GM21825 (cell line): Measurements from ENCODE around the gene WARS2.

Source experiments
- ATAC-seq: cut with Tn5 transposase; IDR thresholded peaks from one replicate; pipeline ENCODE4 v1.9.1; 2021; ENCODE audit warnings: mild to moderate bottlenecking, moderate library complexity; ENCODE audit not compliant: unreplicated experiment

WARS2 gene

DNA sequence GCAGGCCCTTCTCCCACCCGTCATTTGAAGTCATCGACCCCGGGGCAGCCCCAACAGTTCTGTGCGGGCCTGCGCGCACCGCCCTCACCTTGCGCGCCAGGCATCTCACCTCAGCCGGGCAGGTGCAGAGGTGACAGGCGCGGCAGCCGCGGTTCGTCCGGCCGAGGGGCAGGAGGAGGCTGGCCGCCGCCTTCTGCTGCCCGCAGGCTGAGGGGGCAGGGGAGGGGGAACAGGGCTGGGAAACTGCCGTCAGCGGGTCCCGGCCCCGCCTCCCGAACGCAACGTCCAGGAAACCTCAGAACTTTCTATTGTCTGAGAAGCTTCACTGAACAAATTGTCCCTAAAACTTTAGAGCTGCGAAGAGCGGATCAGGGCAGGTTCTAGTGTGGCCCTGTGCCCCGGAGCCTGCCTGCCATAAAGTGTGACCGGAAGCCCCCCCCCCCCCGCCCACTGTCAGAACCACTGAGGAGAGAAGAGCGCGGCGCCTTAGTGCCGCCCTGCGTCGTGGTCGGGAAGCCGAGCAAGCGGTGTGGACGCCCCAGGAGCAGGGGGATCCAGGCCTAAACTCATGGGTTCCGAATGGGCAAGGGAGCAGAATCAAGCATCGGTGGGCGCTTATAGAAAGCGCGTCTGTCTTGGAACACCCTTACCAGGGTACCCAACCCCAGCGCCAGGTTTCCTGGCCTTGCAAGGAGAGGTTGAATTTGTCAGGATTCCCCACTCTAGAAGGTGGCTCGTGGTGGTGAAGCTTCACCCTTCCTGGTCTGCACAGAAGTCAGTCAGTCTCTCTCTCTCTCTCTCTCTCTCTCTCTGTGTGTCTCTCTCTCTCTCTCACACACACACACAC, 139.0 kb downstream of the WARS2 start:
- ATAC-seq: no peak

DNA sequence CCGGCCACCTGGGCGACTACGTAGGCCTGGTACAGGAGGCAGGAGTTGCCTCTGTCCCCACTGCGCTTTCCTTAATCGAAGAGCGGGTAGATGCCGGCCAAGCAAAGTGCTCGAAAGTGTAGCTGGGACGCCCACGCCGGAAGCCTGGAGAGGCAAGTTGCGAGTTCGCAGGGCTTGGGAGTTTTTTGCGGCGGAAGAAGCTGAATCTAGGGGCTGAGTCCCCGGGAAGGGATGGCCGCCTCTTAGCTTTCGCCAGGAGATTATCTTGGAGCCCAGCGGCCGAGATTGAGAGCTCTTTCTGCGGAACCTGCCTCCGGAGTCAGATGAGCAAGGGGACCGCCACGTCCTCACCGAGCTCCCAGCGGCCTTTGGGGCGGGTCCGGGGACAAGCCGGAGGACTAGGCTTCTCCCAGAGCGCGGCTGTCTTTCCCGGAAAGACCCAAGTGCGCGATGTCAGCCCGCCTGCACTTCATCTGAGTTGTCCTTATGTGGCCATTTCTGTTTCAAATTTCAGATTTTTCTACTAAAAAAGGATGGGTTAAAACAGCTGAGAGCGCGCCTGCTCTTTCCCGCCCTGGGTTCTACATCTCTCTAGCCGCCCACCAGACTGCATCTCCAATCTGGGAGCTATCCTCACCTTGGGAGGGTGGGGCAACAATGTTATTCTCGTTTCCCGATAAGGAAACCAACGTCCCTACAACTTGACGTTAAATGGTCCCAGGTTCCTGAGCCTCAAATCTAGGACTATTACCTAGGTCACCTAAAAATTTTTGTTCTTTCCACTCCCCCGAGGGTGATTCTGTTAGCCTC, 139.9 kb downstream of the WARS2 start:
- ATAC-seq: no peak

DNA sequence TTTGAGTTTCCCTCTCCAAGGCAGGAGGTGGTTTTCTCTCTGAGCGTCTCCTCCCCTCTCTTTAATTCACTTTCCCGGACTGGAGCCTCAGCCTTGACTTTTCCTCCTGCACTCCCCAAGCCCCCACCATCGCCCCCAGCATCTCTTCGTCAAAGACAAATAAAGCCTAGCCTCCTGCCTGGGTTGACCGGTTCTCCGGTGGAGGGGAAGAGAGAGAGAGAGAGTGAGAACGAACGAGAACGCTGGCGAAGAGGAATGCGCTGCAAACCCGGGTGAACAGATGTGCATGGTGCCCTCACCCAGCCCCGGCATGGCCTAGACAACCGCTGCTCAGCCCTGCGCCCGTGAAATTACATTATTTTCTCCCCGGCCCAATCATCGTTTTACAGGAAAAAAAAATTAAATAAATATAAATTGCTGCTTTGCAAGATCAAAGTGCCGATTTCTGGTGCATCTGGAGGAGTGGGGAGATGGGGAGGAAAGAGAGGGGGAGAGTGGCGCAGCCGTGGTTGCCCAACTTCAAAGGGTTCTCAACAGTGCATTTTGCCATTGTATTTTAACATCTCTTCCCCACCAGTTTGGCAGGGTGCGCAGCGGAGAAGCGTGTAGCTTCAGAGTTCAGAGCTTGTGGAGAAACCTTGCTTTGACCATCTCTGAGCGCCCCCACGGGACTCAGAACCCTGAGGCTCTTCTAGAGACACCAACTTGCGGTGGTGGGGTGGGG, 140.9 kb downstream of the WARS2 start:
- no peak for ATAC-seq

DNA sequence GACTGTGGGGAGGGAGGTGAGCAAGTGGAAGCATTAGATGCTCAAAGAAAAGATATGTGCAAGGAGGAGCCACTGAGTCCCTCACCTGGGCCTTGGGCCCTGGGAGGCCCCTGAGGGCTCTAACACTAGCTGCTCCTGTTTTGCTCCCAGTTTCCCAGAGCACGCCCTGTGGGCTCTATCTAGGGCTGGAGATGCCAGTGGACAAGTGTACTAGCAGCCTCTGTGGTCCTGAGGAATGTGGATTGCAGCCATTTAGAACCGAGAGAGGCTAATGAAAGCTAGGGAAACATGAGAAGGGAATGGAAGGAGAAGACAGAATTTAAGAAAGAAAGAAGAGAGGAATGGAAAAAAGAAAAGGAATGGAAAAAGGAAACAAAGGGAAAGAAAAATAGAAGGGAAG, 142.3 kb downstream of the WARS2 start:
- no peak for ATAC-seq

DNA sequence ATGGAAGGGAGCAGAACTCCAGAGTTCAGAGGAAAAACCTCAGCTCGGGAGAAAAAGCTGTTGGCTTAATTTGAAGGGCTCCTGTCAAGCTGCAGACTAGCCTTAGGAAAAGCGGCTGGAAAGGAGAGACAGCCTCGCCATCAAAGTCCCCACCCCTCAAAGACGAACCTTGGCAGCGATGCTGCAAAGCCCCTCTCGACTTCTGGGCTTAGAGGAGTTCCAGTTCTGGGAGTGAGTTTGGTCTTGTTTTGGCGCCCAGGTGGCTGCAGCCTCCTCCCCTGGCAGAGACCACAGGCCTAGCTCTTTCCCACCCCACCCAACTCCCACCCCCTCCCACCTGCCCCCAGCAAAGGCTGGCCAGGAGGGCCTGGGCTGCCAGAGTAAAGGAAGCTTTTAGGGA, 143.2 kb downstream of the WARS2 start:
- ATAC-seq: no peak

DNA sequence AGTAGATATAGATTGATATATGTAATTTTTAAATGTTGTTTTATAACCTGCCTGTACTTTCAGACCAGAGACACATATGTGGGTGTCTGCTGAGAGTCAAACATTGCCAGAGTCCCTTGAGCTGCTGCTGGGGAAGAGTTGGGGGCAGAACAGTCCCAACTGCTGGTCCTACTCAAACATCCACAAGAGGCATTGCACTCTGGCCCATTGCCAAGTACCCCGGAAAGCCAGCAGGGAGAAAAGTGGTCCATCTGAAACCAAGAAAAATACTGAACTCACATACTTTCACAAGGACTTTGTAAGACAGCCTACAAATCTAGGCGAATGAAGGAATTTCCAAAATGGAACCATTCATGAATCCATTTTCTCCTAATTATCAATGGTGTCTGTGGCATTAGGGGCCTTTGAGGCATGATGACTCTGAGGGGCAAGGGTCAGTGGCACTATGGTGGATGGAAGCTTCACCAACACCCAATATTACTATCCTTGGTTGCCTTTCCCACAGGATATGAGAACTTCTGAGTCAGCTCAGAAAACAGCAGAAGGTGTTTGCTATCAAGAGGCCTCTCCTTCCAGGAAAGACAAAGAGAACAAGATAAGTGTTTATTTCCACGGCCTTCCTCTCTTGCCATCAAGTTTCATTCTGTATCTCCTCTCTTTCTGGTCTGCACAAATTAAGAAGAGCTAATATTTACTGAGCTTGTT, 145.0 kb downstream of the WARS2 start:
- ATAC-seq: no peak

DNA sequence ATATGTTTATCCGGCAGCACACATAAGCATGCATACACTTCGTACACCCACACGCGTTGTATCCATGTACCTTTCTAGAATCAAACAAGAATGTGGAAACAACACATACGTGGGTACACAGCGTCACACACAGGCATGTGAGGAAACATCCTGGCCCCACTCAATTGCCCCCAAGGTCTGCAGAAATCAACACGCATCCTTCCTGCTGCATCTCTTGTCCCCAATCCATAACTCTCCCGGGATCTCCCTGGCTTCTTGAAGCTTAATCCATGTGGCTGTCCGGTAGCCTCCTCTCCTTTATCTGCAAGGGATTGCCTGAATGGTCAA, 146.8 kb downstream of the WARS2 start:
- ATAC-seq: no peak

DNA sequence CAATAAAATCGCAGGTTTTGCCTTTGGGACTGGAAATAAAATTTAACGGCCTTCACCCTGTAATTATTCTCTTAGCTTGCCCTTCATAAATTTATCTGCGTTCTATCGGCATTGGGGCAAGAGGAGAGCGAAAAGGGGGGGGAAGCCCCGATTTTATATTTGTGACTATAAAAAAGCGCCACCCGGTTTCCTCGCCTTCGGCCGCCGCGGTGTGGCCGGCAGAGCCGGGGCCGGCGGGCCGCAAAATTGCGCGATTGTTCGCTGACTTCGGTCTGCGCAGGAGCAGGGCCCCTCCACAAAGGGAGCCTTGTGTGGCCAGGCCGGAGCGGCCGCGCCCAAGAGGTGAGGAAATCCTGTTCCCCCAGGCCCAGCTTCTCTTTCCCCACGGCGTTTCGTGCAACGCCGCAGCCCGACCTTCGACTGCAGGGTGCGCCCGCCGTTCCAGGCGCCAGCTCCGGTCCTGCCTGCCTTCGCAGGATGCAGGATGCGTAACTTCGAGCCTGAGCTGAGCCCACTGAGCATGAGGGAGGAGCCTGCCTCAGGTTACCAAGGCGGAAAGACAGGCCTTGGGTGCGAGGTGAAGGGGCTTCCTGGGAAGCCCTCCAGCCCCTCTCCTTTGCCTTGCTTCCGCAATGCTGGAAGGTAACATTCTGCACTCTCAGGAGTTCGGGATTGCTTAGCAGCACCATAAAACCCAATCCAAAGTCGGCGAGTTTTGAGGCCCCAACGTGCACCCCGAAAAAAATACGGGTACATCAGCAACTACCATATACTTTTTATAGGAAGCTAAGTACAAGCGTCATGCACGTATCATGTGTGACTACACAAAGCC, 147.4 kb downstream of the WARS2 start:
- ATAC-seq: no peak

DNA sequence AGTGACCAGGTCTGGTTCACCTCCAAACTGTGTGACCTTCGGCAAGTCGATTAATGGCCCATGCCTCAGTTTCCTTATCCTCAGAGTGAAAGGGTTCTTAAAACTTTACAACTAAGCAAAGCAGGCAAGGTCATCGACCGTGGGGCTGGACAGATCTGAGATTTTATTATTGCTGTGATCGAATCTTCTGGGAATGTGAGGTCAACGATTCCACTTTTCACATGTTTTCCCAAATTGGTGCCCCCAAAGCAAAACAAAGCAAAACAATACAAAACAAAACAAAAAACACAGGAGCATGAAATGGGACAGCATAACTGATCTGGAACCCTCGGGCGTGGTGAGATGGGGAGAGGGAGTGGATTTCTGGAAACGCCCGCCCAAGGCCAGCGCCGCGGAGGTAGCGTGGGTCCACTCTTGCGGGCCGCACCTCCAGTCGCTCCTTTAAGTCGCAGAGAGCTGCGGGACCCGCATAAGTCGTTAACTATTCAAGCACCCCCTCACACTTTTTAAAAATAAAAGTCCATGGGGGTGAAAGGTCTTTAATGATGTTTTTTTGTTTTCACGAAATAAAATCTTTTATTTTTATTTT, 148.1 kb downstream of the WARS2 start:
- no peak for ATAC-seq

DNA sequence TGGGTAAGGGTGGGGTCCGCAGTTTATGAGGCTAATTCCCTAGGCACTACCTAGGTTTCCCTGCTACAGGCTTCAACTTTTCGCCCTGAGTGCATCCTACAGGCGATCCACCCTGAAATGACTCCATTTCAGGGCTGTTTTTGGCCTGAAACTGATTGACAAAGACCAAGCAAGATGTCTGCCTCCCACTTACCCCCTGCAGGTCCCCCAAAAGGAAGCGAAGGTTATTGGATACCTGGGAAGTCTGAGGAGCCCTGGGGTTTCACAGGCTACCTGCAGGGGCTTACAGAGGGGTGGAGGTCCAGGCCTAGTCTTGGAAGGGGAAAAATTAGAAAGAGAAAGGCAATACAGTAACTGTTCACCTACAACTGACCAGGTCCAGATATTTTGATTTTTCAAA, 149.0 kb downstream of the WARS2 start:
- no peak for ATAC-seq

DNA sequence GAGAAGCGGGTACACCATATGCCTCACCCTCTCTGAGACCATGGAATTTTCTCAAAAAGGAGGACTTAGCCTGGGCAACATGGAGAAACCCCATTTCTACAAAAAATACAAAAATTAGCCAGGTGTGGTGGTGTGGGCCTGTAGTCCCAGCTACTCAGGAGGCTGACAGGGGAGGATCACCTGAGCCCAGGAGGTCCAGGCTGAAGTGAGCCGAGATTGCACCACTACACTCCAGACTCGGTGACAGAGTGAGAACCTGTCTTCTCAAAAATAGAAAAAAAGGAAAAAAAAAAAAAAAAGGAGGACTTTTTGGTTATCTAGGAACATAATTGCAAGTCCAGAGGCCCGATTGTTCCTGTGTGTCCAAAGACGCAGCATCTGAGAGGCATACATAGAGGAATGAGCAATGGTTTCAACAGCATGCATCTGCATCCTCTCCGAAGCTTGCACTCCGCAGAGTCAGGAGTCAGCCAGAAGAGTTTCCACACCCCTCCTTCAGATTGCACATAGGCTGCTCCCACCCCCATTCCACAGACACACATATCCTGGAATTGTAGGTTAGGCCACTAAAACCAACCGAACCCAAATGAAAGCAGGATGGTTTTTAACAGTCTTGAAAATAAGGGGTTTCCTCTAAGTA, 149.8 kb downstream of the WARS2 start:
- no peak for ATAC-seq

DNA sequence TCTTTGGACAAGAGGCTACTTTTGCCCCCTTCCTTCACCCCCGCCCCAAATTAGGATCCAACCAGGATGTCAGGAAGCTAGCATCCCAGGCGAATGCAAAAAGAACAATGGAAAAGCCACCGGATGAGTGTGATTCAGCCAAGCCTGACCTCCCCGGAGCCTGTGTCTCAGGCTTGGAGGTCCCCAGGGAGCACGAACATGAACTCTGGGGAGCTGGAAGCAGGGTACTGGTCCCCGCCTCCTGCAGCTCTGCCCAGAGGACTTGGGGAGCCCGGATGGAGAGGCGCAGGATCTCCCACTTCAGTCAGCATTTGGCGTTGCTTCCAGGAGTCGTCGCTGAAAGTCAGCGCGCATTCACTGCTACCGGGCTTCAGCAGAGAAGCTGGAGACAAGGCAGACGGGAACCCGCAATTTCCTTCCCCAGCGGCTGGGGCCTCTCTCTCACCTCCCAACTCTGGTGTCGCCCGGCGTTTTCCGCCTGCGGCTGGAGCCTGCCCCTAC, 150.5 kb downstream of the WARS2 start:
- no peak for ATAC-seq

DNA sequence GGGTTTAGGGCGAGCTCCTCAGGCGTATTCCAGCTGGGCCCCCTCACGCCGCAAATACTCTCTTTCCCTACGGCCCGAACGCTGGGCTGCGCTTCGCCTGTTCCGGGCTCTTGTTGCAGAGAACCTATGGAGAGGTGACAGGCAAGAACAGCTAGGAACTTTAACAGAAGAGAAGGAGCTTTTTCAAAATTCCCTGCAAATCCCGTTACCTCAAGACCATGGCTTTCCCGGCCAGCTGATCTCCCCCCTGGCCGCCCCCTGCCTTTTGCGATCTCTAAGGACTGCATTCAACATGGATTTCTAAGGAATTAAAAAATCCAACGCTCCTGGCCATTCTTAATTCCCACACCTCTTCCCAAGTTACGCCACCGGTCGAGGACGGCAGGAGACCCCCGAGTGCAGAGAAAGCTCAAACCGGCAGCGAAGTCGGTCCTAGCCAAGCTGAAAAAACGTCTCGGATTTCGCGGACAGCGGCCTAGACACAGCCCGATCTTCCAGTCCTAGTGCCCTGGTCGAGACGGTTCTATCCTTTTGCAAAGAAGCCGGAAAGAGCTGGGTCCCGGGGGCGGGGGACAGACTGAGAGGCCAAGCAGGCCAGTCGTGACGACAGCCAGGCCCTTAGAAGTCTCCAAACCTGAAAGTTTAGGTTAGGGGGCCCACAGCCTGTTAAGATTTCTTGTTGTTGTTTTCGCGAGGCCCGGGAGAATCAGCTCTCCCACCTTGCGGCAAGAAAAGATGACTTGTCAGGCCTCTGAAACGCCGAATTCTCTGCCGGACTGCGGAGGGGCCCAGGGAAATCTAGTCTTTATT, 151.2 kb downstream of the WARS2 start:
- no peak for ATAC-seq

DNA sequence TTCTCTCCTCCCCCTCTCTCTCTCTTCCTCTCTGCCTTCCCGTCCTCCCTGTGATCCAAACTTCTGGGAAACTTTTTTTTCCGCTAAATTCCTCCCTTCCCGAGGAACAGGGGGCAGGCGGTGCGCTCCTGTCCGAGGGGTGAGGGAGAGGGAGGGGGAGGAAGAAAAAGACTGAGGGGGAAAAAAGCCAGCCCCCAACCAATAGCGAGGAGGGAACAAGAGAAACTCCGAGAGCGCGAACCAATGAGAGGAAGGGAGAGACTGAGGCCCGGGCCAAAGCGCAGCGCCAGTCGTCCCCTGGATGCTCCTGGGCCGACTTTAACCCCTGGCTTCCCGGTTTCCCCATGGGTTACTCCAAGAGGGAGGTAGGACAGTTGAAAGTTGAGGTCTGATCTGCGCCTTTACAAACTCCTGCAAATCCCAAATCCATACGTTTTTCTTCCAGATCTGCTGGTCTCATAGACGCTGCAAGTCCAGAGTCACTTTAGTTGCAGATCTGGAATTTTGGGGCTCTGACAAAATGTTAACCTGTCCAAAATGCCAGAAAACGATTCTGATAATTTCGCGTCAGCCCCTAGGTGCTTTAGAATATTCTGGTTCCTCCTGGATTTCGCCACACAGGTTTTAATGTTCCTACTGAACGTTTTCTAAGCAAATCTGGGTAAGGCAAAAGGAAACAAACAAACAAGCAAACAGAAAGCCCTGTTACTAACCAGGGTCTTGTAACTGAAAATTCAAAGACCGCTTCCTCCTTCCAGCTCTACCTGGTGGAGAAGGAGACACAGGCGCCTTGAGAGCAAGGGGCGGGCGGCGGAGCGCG, 152.1 kb downstream of the WARS2 start, which contains the start of gene TBX15:
TSS of gene TBX15 (minus strand) at position 158 of the 820 bp plus-strand sequence. CDS start 548 bp downstream, outside the sequence.
- ATAC-seq: no peak

DNA sequence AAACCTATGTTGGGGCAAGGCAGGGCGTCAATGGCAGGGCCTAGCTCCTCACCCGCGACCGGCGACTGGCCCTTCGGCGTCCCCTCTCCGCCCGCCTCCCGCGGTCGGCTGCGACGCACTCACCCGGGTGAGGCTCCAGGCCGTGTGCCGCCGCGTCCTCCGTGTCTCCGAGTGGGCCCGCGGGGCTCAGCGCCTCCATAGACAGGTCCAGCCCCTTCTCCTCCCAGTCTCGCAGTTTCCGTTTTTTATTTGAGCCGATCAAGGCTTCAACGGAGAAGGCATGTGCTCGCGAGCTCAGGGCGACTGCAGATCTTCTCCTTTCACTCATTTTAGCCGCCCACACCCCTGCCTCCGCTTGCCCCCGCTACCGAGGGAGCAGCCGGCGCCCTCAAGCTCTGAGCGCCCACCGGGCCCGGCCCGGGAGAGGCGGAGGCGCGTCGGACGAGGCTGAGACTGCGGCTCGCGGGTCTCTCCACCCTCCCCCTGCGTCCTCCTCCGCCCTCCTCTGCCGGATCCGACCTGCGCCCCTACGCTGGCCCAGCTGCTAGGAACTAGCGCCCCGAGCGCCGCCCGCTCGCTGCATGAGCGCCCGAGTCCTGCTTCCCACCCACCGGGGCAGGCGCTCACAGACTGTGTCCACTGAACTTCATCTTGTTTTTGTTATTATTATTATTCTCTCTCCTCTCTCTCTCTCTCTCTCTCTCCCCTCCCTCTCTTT, 152.8 kb downstream of the WARS2 start:
- ATAC-seq: no peak

DNA sequence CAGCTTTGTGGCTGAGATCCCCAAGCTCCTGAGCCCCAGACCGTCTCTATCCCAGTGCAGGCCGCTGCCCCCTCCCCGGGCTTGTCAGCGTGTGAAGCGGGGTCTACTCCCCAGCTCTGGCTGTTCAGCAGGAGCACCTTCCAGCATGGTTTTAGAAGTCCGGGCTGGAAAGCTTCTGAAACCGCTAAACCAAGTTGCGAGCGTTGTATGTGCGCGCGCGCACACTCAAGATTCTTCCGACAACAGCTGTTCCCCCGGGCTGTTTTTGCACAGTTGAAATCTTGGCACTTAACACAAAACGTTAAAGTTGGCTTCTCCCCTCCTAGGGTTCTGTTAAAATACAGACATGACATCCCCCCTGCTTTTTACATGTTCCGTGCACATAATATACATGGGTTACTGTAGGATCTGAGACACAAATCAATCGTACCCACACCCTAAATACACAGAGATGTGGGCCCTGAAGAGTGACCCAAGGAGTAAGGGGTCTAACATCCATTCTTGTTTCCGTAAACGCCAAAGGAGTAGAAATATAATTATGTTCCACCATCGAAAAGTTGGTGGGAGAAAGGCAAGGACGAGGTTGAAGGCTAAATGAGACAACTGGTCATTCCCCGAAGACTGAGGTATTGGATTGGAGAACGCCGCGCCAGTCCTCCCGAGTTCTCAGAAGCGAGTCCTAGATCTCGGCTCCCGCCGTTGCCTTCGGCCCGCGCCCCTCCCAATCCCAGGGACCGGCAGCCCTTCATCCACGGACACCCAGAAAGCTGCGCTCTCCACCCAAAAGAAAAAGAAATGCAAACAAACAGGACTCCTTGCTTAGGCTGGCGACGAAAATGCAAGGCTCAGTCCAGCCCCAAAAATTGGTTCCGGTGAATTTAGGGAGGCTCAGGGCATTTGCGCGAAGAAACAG, 153.6 kb downstream of the WARS2 start:
- ATAC-seq: no peak
